SK-N-SH treated with all-trans-retinoic acid at 6 μM for 48 hours (cell line): ENCODE results near the gene CCDC24.

Source experiments
- ATAC-seq: fragments of 200-7000 bp; cut with Tn5 transposase; 3 replicates; pipeline ENCODE4 v1.9.1; 2020; ENCODE audit warnings: mild to moderate bottlenecking, moderate library complexity
- ARNTL ChIP-seq: fragments of 450-650 bp; formaldehyde crosslinking; IDR thresholded peaks from 2 replicates; pipeline ENCODE4 v1.5.0; 2020; ENCODE audit warnings: low read depth, mild to moderate bottlenecking, moderate library complexity, borderline replicate concordance
- BACH2 ChIP-seq: fragments of 250-450 bp; sonication (Bioruptor Pico); IDR thresholded peaks from 2 replicates; pipeline ENCODE4 v1.9.0; 2021; ENCODE audit warnings: mild to moderate bottlenecking, borderline replicate concordance
- CREB5 ChIP-seq: fragments of 250-450 bp; sonication (Bioruptor Pico); IDR thresholded peaks from 2 replicates; pipeline ENCODE4 v1.5.1; 2020; ENCODE audit warnings: low read depth, mild to moderate bottlenecking, moderate library complexity
- ISL1 ChIP-seq: fragments of 250-450 bp; sonication (Bioruptor Pico); IDR thresholded peaks from 2 replicates; pipeline ENCODE4 v2.1.2; 2022; ENCODE audit warnings: mild to moderate bottlenecking, moderate library complexity
- PATZ1 ChIP-seq: fragments of 250-450 bp; sonication (Bioruptor Pico); IDR thresholded peaks from 2 replicates; pipeline ENCODE4 v1.8.0; 2020; ENCODE audit warnings: mild to moderate bottlenecking, moderate library complexity, borderline replicate concordance
- PPARA ChIP-seq: fragments of 250-450 bp; sonication (Bioruptor Pico); IDR thresholded peaks from 2 replicates; pipeline ENCODE4 v1.5.0; 2020; ENCODE audit warnings: mild to moderate bottlenecking, borderline replicate concordance
- SNAI2 ChIP-seq: fragments of 250-450 bp; sonication (Bioruptor Pico); IDR thresholded peaks from 2 replicates; pipeline ENCODE4 v1.5.0; 2020; ENCODE audit warnings: mild to moderate bottlenecking, moderate library complexity
- TCF4 ChIP-seq: fragments of 250-450 bp; sonication (Bioruptor Pico); IDR thresholded peaks from 2 replicates; pipeline ENCODE4 v1.8.0; 2021; ENCODE audit warnings: mild to moderate bottlenecking, moderate library complexity, borderline replicate concordance
- TOX ChIP-seq: fragments of 250-450 bp; sonication (Bioruptor Pico); IDR thresholded peaks from 2 replicates; pipeline ENCODE4 v1.8.0; 2021; ENCODE audit warnings: mild to moderate bottlenecking, moderate library complexity, borderline replicate concordance
- TSHZ2 ChIP-seq: fragments of 250-450 bp; sonication (Bioruptor Pico); IDR thresholded peaks from 2 replicates; pipeline ENCODE4 v1.5.0; 2020; ENCODE audit warnings: mild to moderate bottlenecking, moderate library complexity
- ZC3H10 ChIP-seq: fragments of 250-450 bp; sonication (Bioruptor Pico); IDR thresholded peaks from 2 replicates; pipeline ENCODE4 v1.5.1; 2021; ENCODE audit warnings: mild to moderate bottlenecking, moderate library complexity
- ZFP3 ChIP-seq: fragments of 250-450 bp; sonication (Bioruptor Pico); IDR thresholded peaks from 2 replicates; pipeline ENCODE4 v1.5.0; 2020; ENCODE audit warnings: mild to moderate bottlenecking, moderate library complexity
- ZFP30 ChIP-seq: fragments of 450-650 bp; formaldehyde crosslinking; IDR thresholded peaks from 2 replicates; pipeline ENCODE4 v1.5.0; 2022; ENCODE audit warnings: mild to moderate bottlenecking, moderate library complexity
- ZNF565 ChIP-seq: fragments of 450-650 bp; formaldehyde crosslinking; conservative IDR thresholded peaks from 2 replicates; pipeline ENCODE4 v1.5.0; 2020; ENCODE audit warnings: low read depth, mild to moderate bottlenecking, moderate library complexity
- ZNF70 ChIP-seq: fragments of 450-650 bp; formaldehyde crosslinking; IDR thresholded peaks from 2 replicates; pipeline ENCODE4 v1.5.0; 2020; ENCODE audit warnings: mild to moderate bottlenecking, moderate library complexity
- ZNF8 ChIP-seq: fragments of 450-650 bp; formaldehyde crosslinking; IDR thresholded peaks from 2 replicates; pipeline ENCODE4 v1.5.0; 2020; ENCODE audit warnings: mild to moderate bottlenecking, moderate library complexity

CCDC24 gene

GRCh38 chr1:43994071-43994470 lies 2.7 kb downstream of the CCDC24 start:
- ATAC-seq = no peak
- TF ChIP-seq TCF4 (no peak), ZNF8 (CRISPR knock-in tag) (no peak), ZNF70 (CRISPR knock-in tag) (no peak), ISL1 (no peak), TSHZ2 (CRISPR knock-in tag) (no peak), PPARA (no peak), ZNF565 (CRISPR knock-in tag) (no peak), PATZ1 (no peak), ZC3H10 (CRISPR knock-in tag) (no peak), TOX (no peak), ZFP3 (CRISPR knock-in tag) (no peak), CREB5 (CRISPR knock-in tag) (no peak), ARNTL (CRISPR knock-in tag) (no peak)

DNA sequence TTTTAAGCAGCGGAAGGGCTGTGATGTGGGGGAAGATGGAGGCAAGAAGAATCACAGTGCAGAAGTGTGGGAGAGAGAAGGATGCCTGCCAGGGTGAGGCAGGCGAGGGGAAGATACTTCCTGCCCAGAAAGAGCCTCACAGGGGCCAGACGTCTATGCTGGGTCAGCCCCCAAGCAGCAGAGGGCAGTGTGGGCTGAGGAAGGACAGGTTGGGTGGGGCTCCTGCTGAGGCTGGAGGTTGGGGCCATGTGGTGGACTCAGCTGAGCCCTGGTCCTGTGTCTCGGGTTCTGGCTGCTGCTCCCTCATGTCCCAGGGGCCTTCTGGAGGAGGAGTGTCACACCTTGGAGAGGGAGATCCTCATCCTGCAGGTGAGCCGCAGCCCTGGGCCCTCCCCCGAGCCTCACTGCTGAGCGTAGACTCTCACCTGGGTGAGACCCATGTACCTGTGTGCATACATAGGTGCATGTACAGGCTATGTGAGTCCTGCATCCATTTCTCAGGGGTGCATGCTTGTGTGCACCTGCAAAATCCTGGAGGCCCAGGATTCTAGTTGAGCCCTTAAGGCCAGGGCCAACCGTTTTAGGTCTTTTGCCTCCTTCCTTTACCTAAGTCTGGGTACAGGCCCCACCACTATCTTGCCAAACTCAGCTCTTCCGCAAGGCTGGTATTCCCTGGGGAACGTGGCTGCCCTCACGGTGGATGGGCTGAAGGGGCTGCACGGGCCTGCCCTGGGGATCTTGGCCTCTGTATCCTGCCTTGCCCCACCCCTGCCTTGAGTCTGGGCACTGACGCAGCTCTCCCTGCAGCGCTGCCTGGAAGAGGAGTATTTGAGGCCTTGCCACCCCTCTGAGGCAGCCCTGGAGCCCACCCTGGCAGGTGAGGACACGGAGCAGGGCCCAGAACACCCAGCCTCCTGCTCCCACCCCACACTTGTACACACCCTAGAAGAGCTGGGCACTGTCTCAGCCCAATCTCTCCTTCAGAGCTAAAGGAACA lies 3.7 kb downstream of the CCDC24 start:
- peak; percentile 25 for ATAC-seq

More for the DNA sequence above, 3.7 kb downstream of the CCDC24 start:
- TF ChIP-seq ISL1 = no peak
- TF ChIP-seq ZC3H10 (CRISPR knock-in tag) = no peak
- TF ChIP-seq ZFP30 (CRISPR knock-in tag) = no peak
- no peak for TF ChIP-seq SNAI2 (CRISPR knock-in tag)
- TF ChIP-seq BACH2 = no peak
- no peak for TF ChIP-seq ZNF70 (CRISPR knock-in tag)
- no peak for TF ChIP-seq PATZ1
- no peak for TF ChIP-seq TSHZ2 (CRISPR knock-in tag)
